Stimulated activated CD4-positive, alpha-beta T cell treated with anti-CD3 and anti-CD28 coated beads, Interleukin-12 subunit alpha, Interleukin-12 subunit beta, amount 100 ng/mL, for 48 hours (primary cell): Measurements from ENCODE around the gene BAIAP2L1.
"Not testable (repeated sequence)": the region's sequence is repeated elsewhere in the genome, so short reads cannot be mapped to it uniquely, and the experiment has no call there.

ENCODE experiments used
- DNase-seq, 3 donors: peaks; one replicate each; pipeline ENCODE4 v3.0.0-alpha.2; 2020; ENCODE audit warnings: low read depth in 2 of 3, low spot score in 1 of 3

The BAIAP2L1 gene

GRCh38 chr7:98400542-98401340 lies at the start of gene BAIAP2L1:
TSS of gene BAIAP2L1 (minus strand) at chr7:98401090. CDS start at chr7:98400852, 238 bp downstream.
- peak; percentile 70 to 85 (median 74) for DNase-seq

GRCh38 chr7:98448766-98449165 lies 47.9 kb upstream of the BAIAP2L1 start:
- DNase-seq, result no peak

- not testable (repeated sequence) for DNase-seq
These were observed 40.1 kb upstream of the BAIAP2L1 start for GRCh38 chr7:98440992-98441391.

- no peak for DNase-seq
These were observed 38.6 kb upstream of the BAIAP2L1 start for GRCh38 chr7:98439484-98439883.

- DNase-seq, result no peak
These were observed 33.2 kb upstream of the BAIAP2L1 start for GRCh38 chr7:98434087-98434486.

- DNase-seq, result no peak
These were observed 28.9 kb upstream of the BAIAP2L1 start for GRCh38 chr7:98429799-98430198.

- no peak for DNase-seq
These were observed 22.2 kb upstream of the BAIAP2L1 start for GRCh38 chr7:98423043-98423442.

GRCh38 chr7:98420966-98421612 lies 20.2 kb upstream of the BAIAP2L1 start:
- DNase-seq, result peak; percentile 25 to 50 (median 45)

GRCh38 chr7:98419988-98420387 lies 19.1 kb upstream of the BAIAP2L1 start:
- not testable (repeated sequence) for DNase-seq

GRCh38 chr7:98419316-98419691 lies 18.4 kb upstream of the BAIAP2L1 start:
- not testable (repeated sequence) for DNase-seq

- DNase-seq, result peak in 2 of 3 donors; percentile 24 to 32
These were observed 17.9 kb upstream of the BAIAP2L1 start for GRCh38 chr7:98418636-98419315.

GRCh38 chr7:98418271-98418635 lies 17.4 kb upstream of the BAIAP2L1 start:
- DNase-seq, result no peak

GRCh38 chr7:98417604-98418270 lies 16.8 kb upstream of the BAIAP2L1 start:
- DNase-seq, result not testable (repeated sequence)

- no peak for DNase-seq
These were observed 13.5 kb upstream of the BAIAP2L1 start for GRCh38 chr7:98414205-98414900.

GRCh38 chr7:98413655-98414054 lies 12.8 kb upstream of the BAIAP2L1 start:
- DNase-seq, result not testable (repeated sequence)

- DNase-seq, result no peak
These were observed 9.0 kb upstream of the BAIAP2L1 start for GRCh38 chr7:98409843-98410242.

GRCh38 chr7:98408146-98408545 lies 7.3 kb upstream of the BAIAP2L1 start:
- DNase-seq, result not testable (repeated sequence)

GRCh38 chr7:98406827-98407226 lies 5.9 kb upstream of the BAIAP2L1 start:
- DNase-seq, result no peak

GRCh38 chr7:98404840-98405239 lies 4.0 kb upstream of the BAIAP2L1 start:
- DNase-seq, result no peak

- DNase-seq, result no peak
These were observed 874 bp downstream of the BAIAP2L1 start for GRCh38 chr7:98399890-98400541.
